ENCODE data around the gene NMRK1.

- TF ChIP-seq EZH2 (IDR thresholded peaks at IDR 0.05; ENCODE audit: low read length, unreplicated experiment) (no peak), CTCF (conservative IDR thresholded peaks at IDR 0.05; ENCODE audit: low read depth, low read length) (no peak)
Observed at GRCh38 chr9:75120686-75121085, 32.7 kb upstream of the NMRK1 start.
